GM18909 (cell line): ENCODE data around the gene ST6GAL2.

Experiments
- ATAC-seq: cut with Tn5 transposase; IDR thresholded peaks from one replicate; pipeline ENCODE4 v1.9.1; 2021; ENCODE audit warnings: mild to moderate bottlenecking; ENCODE audit not compliant: unreplicated experiment, poor library complexity

Gene ST6GAL2

DNA sequence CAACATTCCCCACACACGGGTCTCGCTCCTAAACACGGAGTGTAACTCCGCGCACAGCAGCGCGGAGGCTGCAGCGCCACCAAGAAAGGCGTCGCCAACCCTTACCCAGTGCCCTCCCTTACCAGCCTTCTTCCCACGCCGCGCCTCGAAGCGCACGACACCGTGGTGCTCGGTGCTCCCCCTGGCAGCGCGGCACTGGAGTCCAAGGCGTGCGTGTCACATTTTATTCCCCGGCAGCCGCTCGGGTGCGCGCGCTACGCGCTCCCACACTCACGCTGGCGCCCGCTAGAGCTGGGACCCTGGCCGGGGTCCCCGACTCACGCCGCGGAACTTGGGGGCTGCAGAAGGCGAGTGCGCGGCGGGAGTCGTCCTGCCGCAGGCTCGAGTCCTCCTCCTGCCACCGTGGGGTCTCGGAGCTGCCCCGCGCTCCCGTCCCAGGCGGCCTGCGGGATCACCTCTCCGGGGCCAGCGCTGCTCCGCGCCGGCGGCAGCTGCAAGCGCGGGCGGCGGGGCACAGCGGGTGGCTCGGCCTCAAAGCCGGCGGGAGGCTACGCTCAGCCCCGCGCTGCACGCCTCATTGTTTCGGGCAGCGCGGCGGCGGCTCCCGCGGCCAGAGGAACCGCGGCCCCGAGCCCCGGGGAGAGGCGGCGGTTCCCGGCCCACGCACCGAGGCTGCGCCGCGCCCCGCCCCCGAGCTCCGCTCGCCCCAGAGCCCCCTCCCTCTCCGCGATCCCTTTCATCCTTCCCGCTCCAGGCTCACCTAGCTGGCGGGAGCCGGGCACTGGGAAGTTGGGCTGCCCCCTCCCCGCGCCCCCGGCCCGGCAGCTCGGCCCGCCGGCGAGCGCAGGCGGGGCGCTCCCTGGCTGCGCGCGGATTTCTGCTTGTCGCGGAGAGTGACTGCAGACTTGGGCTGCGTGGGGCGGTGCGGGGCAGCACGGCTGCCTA, at the start of gene ST6GAL2:
Gene ST6GAL2 (minus strand): TSS at position 197 of the 945 bp plus-strand sequence. CDS start 42,190 bp downstream, outside the sequence.
- no peak for ATAC-seq

GRCh38 chr2:106932644-106933043, 46.7 kb upstream of the ST6GAL2 start:
- no peak for ATAC-seq

- no peak for ATAC-seq
Measured at GRCh38 chr2:106931717-106932335, 45.9 kb upstream of the ST6GAL2 start.

- no peak for ATAC-seq
Measured at GRCh38 chr2:106921451-106921850, 35.5 kb upstream of the ST6GAL2 start.

- no peak for ATAC-seq
Measured at GRCh38 chr2:106919012-106919411, 33.0 kb upstream of the ST6GAL2 start.

- no peak for ATAC-seq
Measured at GRCh38 chr2:106904242-106904641, 18.3 kb upstream of the ST6GAL2 start.

DNA sequence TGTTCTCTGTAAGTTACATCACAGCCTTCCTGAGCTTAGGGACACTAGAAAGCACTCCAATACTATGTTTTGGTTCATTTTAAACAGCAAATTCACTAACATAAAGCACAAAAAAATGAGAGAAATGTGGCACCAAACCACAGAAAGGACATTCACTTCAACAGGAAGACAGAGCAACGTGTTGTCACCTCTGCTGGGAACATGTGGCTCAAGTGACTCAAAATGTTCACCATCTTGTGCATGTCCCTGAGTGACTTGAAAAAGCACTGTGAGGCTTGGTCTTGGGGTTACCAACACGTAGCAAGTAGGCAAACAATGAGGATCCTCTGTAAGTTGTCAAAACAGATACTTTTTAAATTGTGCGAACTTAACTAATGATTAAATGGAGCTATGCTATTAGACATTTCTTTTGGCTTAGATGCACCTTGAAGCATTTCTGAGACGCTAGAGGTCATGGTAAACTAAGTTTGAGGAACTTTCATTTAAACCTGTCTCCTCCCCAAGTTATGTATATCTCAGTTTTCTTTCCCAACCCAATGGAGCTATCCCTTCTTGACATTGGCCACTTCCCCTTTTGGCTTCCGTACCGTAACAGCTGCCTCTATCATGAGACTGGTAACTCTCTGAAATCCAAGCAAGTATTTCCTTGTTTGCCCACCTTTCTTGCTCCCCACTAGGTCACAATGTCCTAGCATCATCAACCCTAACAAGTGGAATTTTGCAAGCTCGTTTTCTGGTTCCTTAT, 14.0 kb upstream of the ST6GAL2 start:
- ATAC-seq: no peak

GRCh38 chr2:106894545-106894944, 8.6 kb upstream of the ST6GAL2 start:
- ATAC-seq: no peak

GRCh38 chr2:106892048-106892447, 6.1 kb upstream of the ST6GAL2 start:
- ATAC-seq: no peak

- no peak for ATAC-seq
Measured at GRCh38 chr2:106890606-106891005, 4.6 kb upstream of the ST6GAL2 start.

DNA sequence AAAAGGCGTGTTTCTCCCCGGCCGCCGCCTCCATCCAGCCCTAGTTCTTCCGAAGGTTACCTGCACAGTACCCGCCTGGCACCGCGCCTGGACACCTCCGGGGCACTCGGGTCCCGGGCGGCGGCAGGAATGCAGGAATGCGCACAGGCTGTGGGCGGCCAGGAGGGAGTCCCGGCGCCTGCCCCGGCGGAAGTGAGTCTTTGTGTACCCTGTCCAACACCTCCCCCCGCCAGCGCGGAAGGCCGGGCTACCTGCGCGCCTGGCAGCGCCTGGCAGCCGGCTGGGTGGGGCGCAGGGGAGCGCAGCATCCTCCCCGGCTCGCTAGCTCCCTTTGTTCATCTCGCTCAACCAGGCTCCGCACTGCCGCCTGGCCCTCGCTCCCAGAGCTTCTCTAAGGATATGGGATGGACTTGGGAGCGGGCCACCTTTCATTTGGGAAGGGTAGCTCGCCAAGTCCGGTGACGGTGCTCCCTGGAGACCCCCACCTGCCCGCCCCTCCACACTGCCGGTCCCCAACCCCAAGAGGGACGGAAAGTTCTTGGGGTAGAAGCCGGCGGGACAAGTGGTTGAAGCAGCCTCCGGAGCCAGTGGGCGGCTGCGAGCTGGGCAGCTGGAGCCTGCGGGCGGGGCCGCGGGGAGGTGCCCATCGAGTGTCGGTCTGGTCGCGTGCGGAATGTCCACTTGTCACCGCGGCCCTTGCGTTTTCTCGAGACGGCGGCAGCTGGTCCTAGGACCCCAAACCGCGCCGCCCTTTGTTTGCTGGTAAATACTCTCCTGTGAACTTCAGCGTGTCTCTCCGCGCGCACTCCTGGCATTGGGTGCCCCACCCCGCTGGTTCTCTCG, 1.2 kb upstream of the ST6GAL2 start:
- no peak for ATAC-seq

- ATAC-seq: no peak
Measured at GRCh38 chr2:106885329-106885728, 638 bp downstream of the ST6GAL2 start.

DNA sequence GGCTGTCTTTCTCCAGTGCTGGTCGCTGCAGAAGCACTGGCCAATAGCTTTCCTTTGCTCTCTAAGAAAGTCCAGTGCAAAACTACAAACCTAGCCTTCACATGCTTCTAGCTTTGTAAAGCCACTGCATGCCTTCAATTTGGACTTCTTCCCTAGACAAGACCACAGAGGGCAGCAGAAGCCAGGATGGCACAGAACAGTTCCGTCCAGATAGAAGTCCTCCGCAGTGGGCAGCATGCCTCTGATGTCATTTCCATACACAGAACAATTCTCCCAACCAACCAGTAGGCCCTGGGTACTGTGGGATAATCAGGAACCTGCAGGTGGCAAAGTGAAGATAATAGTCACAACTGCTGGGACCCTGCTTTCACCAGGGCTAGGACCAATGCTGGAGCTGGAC, 3.3 kb downstream of the ST6GAL2 start:
- ATAC-seq: no peak

DNA sequence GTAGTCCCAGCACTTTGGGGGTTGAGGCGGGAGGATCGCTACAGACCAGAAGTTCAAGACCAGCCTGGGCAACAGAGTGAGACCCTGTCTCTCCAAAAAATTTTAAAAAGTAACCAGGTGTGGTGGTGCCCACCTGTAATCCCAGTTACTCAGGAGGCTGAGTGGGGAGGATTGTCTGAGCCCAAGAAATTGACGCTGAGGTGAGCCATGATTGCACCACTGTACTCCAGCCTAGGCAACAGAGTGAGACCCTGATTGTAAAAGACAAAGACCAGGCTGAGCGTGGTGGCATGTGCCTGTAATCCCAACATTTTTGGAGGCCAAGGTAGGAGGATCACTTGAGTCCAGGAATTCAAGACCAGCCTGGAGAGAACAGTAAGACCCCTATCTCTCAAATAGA, 7.8 kb downstream of the ST6GAL2 start:
- ATAC-seq: no peak

DNA sequence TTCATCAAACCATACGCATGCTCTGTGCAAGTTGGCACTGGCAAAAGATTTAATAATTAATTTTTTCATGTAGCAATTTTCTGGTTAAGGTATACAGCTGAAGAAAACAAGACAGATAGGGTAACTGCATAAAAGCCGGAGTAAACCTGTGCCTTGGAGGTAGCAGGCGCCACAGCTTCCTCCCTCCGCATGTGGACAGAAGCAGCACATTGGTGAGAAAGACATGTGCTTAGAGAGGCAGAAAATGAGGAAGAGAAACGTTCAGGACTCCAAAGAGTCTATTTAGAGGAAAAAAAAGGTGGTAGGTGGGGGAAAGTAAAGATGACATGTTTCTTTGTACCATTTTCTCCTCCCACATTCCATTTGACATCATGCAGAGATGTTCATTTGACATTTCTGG, 9.3 kb downstream of the ST6GAL2 start:
- no peak for ATAC-seq

DNA sequence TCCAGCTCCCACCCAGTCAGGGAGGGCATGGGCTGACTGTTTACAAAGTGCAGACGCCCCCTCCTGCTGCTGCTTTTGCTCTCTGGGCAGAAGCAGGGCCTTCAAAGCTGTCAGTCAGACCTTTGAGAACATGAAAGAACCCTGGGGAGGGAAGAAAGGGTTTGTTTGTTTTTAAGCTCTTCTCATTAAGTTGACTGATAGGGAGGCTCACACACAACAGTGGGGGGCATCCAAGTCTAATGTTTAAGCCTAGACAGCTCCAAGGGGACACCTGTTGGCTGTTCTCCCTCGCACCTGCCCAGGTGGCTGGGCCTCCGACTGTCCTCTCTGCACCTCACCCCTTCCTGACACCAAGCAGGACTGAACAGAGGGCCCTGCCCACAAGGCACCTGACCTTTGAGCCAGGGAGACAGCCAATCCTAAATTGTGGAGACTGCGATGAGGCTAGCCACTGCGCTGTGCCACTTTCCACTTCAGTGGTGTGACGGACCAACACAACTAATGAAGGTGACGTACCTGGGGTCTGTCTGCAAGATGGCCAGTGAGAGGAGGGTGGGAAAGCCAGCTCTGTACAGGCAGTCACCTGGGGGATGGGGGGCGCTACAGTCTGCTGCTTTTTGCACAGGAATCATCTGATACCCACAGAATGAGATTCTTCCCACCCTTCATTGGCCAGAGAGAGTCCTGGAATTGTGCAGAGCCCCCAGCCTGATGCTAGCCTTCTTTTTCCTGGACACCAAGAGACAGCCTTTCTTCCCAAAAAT, 16.3 kb downstream of the ST6GAL2 start:
- no peak for ATAC-seq

GRCh38 chr2:106868275-106868674, 17.7 kb downstream of the ST6GAL2 start:
- ATAC-seq: no peak

- ATAC-seq: no peak
Measured at GRCh38 chr2:106867196-106867953, 18.6 kb downstream of the ST6GAL2 start.

DNA sequence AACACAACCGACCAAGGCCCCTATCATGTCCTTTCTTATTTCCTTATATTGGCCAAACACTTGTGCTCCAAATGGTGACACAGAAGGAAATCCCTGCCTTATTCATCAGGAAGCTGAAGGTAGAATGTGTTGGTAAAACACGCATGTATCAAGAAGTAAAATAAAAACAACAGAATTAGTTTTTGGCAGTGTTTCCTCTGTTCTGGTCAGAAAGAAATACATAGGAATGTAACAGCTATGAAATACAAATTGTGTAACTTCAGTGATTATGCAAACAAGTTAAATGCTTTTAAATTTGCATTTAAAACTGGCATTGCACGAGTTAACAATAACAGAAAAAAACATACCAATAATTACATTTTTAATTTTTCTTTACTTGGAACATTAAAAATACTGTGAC, 19.3 kb downstream of the ST6GAL2 start:
- ATAC-seq: no peak
